ENCODE measurements around the gene LEMD2. TPM values are rescaled to one million over a fixed set of nuclear protein-coding genes. Genes with fewer than 3 reads are reported as not detected.

The LEMD2 gene
- total and polyA plus RNA-seq, 9 of the 15 experiments (the other 6 are each of a cell fraction or from before 2014, with no cell fraction given): 0.32 to 46.3 (median 30.8) TPM

DNA sequence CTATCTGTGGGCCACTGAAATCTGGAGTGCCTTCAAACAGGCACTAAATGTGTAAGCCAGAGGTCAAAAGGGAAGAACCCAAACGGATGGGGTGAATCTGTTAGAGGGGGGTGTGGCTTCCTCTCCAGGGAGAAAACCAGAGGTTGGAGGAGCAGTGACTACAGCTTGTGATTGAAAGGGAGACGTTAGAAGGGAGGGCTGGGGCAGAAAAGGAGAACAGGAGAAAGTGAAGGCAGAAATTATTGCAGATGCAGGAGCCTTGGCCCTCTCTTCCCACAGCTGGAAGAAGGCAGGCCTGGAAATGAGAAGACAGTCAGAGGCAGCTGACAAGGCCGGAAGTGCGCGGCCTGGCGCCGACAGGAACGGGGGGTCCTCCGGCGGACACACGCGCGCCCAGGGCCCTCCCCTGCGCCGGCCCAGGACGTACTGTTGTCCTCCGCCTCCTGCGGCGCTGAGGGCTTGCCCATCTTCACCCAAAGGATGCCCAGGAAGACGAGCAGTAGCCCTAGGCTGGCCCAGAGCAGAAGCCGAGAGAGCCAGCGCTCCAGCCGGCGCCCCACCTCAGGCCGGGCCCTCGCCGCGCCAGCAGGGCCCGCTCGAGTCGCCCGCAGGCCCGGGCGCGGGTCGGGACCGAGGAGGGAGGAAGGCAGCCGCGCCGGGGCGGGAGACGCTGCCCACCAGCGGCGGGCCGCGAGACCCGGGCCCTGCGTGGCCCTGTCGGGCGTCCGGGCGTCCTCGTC is 806 bp downstream of the LEMD2 start:
- Histone ChIP-seq H3K79me2 (ENCODE audit: control insufficient read depth, insufficient read depth, low read length) (peaks cover 25% of the 10 kb centered on the region), H3K4me2 (ENCODE audit: insufficient read depth, low read length) (peak overlapping the region; percentile 93), H3K27ac (ENCODE audit: extremely low read depth, low read depth, low read length) (peak overlapping the region; percentile 76), H3K4me3 (peak overlapping the region; percentile 86), H3K27me3 (ENCODE audit: control insufficient read depth in 2 of 2, insufficient read depth in 2 of 2, low read length in 2 of 2) (peaks cover 15 to 19% of the 10 kb centered on the region in 2 experiments), H3K9me3 (replicated peaks; ENCODE audit: control insufficient read depth, insufficient read depth, low read depth, low read length) (no peaks in the 10 kb centered on the region), H3K9me1 (ENCODE audit: control insufficient read depth, insufficient read depth, low read length) (peaks cover 4% of the 10 kb centered on the region), H4K20me1 (replicated peaks; ENCODE audit: control insufficient read depth, insufficient read depth, low read length) (no peaks in the 10 kb centered on the region), H3K9ac (ENCODE audit: insufficient read depth in 1 of 2, low read depth in 2 of 2, low read length in 2 of 2) (peak overlapping the region; percentile 83 to 96), H2AFZ (ENCODE audit: low read depth, low read length) (peak overlapping the region; percentile 87), H3K36me3 (ENCODE audit: control insufficient read depth, insufficient read depth, low read length) (peaks cover 34% of the 10 kb centered on the region; the same call in 2 of the 3 replicates), H3K4me1 (replicated peaks in 1 of 2; ENCODE audit: control insufficient read depth in 2 of 2, insufficient read depth in 2 of 2, low read length in 2 of 2) (peaks cover 10 to 17% of the 10 kb centered on the region in 2 experiments; a peak in 4 of 5 replicates)
- WGBS (ENCODE audit: insufficient coverage, low coverage, missing lambda C conversion rate): under 1% methylated on average over 34 of the region's 53 CpGs
- ChIA-PET POLR2A (interaction anchor here (0.6 to 2.0 kb wide), 9 partner anchors 9 to 731 kb away, joined by 3 to 12 read pairs (median 3); no protein-coding TSS in a partner anchor), CTCF (ENCODE audit: low intra/inter-chr PET ratio) (interaction anchor here (0.6 kb wide), 1 partner anchor 280 kb away, joined by 3 read pairs; no protein-coding TSS in a partner anchor)
- intact Hi-C loops (cut with micrococcal nuclease): no loop called here
- DNase-seq (ENCODE audit: extremely low read depth in 1 of 4, low spot score in 3 of 4): peak; percentile 75 to 83 (median 80)
- BruUV-seq (replicated peaks): TSS peak; percentile 74
- in situ Hi-C loops (cut with MboI): no loop called here
- ATAC-seq: peak; percentile 69
- peak; percentile 84 for FAIRE-seq
- TF ChIP-seq IRF2 (CRISPR knock-in tag; IDR thresholded peaks at IDR 0.05) (no peak), SMARCA4 (IDR thresholded peaks at IDR 0.05) (peak; percentile 51; the same call in 1 of the 2 replicates), NFXL1 (CRISPR knock-in tag; IDR thresholded peaks at IDR 0.05) (no peak), HOXB6 (CRISPR knock-in tag; IDR thresholded peaks at IDR 0.05; ENCODE audit: borderline replicate concordance) (no peak), CXXC5 (CRISPR knock-in tag; IDR thresholded peaks at IDR 0.05) (peak; percentile 10; the same call in 1 of the 2 replicates), LARP7 (IDR thresholded peaks at IDR 0.05) (peak; percentile 29; the same call in 1 of the 2 replicates), ZC3H4 (CRISPR knock-in tag; IDR thresholded peaks at IDR 0.05; ENCODE audit: borderline replicate concordance) (0 out of 2 replicates have a peak, but pooled peaks have one; percentile 16), MCM5 (IDR thresholded peaks at IDR 0.05; ENCODE audit: low read depth) (no peak), NFIC (IDR thresholded peaks at IDR 0.05) (0 out of 2 replicates have a peak, but pooled peaks have one; percentile 3), GABPA (tag; conservative IDR thresholded peaks at IDR 0.05; ENCODE audit: low read depth) (peak; percentile 68), MTA3 (IDR thresholded peaks at IDR 0.05; ENCODE audit: borderline replicate concordance) (no peak), HDGF (IDR thresholded peaks at IDR 0.05) (peak; percentile 82; the same call in 1 of the 2 replicates), LCOR (CRISPR knock-in tag; IDR thresholded peaks at IDR 0.05) (0 out of 2 replicates have a peak, but pooled peaks have one; percentile 50), ZNF584 (CRISPR knock-in tag; IDR thresholded peaks at IDR 0.05; ENCODE audit: low read depth) (no peak), CREM (IDR thresholded peaks at IDR 0.05; ENCODE audit: low read depth) (peak; percentile 42; the same call in 1 of the 2 replicates)
- TF ChIP-seq, protein P1, sequence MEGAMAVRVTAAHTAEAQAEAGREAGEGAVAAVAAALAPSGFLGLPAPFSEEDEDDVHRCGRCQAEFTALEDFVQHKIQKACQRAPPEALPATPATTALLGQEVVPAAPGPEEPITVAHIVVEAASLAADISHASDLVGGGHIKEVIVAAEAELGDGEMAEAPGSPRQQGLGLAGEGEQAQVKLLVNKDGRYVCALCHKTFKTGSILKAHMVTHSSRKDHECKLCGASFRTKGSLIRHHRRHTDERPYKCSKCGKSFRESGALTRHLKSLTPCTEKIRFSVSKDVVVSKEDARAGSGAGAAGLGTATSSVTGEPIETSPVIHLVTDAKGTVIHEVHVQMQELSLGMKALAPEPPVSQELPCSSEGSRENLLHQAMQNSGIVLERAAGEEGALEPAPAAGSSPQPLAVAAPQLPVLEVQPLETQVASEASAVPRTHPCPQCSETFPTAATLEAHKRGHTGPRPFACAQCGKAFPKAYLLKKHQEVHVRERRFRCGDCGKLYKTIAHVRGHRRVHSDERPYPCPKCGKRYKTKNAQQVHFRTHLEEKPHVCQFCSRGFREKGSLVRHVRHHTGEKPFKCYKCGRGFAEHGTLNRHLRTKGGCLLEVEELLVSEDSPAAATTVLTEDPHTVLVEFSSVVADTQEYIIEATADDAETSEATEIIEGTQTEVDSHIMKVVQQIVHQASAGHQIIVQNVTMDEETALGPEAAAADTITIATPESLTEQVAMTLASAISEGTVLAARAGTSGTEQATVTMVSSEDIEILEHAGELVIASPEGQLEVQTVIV (CRISPR knock-in tag; IDR thresholded peaks at IDR 0.05; ENCODE audit: borderline replicate concordance): no peak
- TF ChIP-seq, protein P2, sequence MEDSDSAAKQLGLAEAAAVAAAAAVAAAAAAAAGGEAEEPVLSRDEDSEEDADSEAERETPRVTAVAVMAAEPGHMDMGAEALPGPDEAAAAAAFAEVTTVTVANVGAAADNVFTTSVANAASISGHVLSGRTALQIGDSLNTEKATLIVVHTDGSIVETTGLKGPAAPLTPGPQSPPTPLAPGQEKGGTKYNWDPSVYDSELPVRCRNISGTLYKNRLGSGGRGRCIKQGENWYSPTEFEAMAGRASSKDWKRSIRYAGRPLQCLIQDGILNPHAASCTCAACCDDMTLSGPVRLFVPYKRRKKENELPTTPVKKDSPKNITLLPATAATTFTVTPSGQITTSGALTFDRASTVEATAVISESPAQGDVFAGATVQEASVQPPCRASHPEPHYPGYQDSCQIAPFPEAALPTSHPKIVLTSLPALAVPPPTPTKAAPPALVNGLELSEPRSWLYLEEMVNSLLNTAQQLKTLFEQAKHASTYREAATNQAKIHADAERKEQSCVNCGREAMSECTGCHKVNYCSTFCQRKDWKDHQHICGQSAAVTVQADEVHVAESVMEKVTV (CRISPR knock-in tag; IDR thresholded peaks at IDR 0.05): no peak

Measured in K562 (cell line).